Spleen (tissue), 7 donors: ENCODE results near the gene TAAR8.

ENCODE experiments used
- POLR2A ChIP-seq, 3 donors: fragments of 450-650 bp; IDR thresholded peaks; one replicate each; pipeline ENCODE4 v1.5.1; 2017; ENCODE audit warnings: antibody characterized with exemption in 3 of 3, mild to moderate bottlenecking in 1 of 3
- TF ChIP-seq, protein P1 (sequence below), 11 experiments: fragments of 200-600 bp in 7 of 11; fragments of 450-650 bp in 4 of 11; sonication (generic) in 4 of 11; IDR thresholded peaks in 8 of 11; conservative IDR thresholded peaks in 3 of 11; 1 replicate in 7 of 11; 2 replicates in 4 of 11; pipeline versions ENCODE4 v1.4.0 to v1.8.0; 2016 to 2021; ENCODE audit warnings: antibody characterized with exemption in 11 of 11, inconsistent platforms in 4 of 11, mild to moderate bottlenecking in 1 of 11
- donor health status: DM: no; HTN: no; CAD: no; lungs with moderate emphysema.
- donor health status: DM: no; HTN: no; CAD: no.
- donor health status: DM: no; HTN: no; CAD: no.

DNA sequence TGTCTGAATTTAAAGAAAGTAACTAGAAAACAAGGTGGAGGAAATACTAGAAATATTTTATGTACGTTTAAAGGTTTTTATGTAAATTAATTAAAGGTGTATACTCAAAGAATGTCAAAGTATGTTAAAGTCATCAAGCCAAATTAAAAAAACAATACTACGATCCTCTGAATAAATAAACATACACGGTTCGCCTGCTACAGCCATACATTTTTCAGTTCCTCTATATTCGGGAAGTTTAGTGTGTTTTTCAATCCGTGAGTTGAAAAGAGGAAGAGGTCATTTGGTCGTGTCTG lies 40.2 kb upstream of the TAAR8 start:
- no peak for TF ChIP-seq POLR2A (IDR thresholded peaks at IDR 0.05)
- TF ChIP-seq, protein P1, sequence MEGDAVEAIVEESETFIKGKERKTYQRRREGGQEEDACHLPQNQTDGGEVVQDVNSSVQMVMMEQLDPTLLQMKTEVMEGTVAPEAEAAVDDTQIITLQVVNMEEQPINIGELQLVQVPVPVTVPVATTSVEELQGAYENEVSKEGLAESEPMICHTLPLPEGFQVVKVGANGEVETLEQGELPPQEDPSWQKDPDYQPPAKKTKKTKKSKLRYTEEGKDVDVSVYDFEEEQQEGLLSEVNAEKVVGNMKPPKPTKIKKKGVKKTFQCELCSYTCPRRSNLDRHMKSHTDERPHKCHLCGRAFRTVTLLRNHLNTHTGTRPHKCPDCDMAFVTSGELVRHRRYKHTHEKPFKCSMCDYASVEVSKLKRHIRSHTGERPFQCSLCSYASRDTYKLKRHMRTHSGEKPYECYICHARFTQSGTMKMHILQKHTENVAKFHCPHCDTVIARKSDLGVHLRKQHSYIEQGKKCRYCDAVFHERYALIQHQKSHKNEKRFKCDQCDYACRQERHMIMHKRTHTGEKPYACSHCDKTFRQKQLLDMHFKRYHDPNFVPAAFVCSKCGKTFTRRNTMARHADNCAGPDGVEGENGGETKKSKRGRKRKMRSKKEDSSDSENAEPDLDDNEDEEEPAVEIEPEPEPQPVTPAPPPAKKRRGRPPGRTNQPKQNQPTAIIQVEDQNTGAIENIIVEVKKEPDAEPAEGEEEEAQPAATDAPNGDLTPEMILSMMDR (IDR thresholded peaks at IDR 0.05 in 8 of 11, conservative IDR thresholded peaks at IDR 0.05 in 3 of 11), result no peak
